HEK293 (cell line): ENCODE data around the gene CLCN3.

Experiments
- EGR2 ChIP-seq: fragments of 450-650 bp; formaldehyde crosslinking; IDR thresholded peaks from 2 replicates; pipeline ENCODE4 v1.5.1; 2016; ENCODE audit warnings: low read depth, missing biosample characterization, missing genetic modification characterization
- GLI2 ChIP-seq: fragments of 450-650 bp; formaldehyde crosslinking; IDR thresholded peaks from 2 replicates; pipeline ENCODE4; 2017; ENCODE audit warnings: missing biosample characterization, missing genetic modification characterization, low read depth, borderline replicate concordance
- GLIS1 ChIP-seq: fragments of 450-650 bp; formaldehyde crosslinking; IDR thresholded peaks from 2 replicates; pipeline ENCODE4 v1.5.1; 2016; ENCODE audit warnings: missing biosample characterization, missing genetic modification characterization
- HOXD13 ChIP-seq: sonication (generic); formaldehyde crosslinking; IDR thresholded peaks from 2 replicates; pipeline ENCODE4 v1.8.0; 2022; ENCODE audit warnings: missing genetic modification reagents, borderline replicate concordance
- KLF16 ChIP-seq: fragments of 450-650 bp; formaldehyde crosslinking; IDR thresholded peaks from 2 replicates; pipeline ENCODE4 v1.5.1; 2017; ENCODE audit warnings: missing biosample characterization, missing genetic modification characterization
- RBAK ChIP-seq: fragments of 450-650 bp; formaldehyde crosslinking; IDR thresholded peaks from 2 replicates; pipeline ENCODE4 v1.5.1; 2016; ENCODE audit warnings: missing biosample characterization, missing genetic modification characterization
- SP2 ChIP-seq: fragments of 450-650 bp; formaldehyde crosslinking; IDR thresholded peaks from 2 replicates; pipeline ENCODE4 v1.5.1; 2016; ENCODE audit warnings: missing biosample characterization, missing genetic modification characterization
- SP7 ChIP-seq: fragments of 450-650 bp; formaldehyde crosslinking; IDR thresholded peaks from 2 replicates; pipeline ENCODE4 v1.5.1; 2016; ENCODE audit warnings: missing biosample characterization, missing genetic modification characterization
- ZBTB48 ChIP-seq: fragments of 450-650 bp; formaldehyde crosslinking; IDR thresholded peaks from 2 replicates; pipeline ENCODE4 v1.5.1; 2016; ENCODE audit warnings: missing biosample characterization, missing genetic modification characterization
- ZBTB8A ChIP-seq: fragments of 450-650 bp; formaldehyde crosslinking; IDR thresholded peaks from 2 replicates; pipeline ENCODE4 v1.5.1; 2016; ENCODE audit warnings: missing biosample characterization, missing genetic modification characterization
- ZIC2 ChIP-seq: fragments of 450-650 bp; formaldehyde crosslinking; IDR thresholded peaks from 2 replicates; pipeline ENCODE4 v1.5.1; 2016; ENCODE audit warnings: missing biosample characterization, missing genetic modification characterization
- ZNF121 ChIP-seq: fragments of 450-650 bp; formaldehyde crosslinking; IDR thresholded peaks from 2 replicates; pipeline ENCODE4 v1.5.1; 2016; ENCODE audit warnings: missing biosample characterization, missing genetic modification characterization
- ZNF157 ChIP-seq: fragments of 450-650 bp; formaldehyde crosslinking; IDR thresholded peaks from 2 replicates; pipeline ENCODE4 v1.5.1; 2016; ENCODE audit warnings: missing biosample characterization, missing genetic modification characterization
- ZNF214 ChIP-seq: fragments of 450-650 bp; formaldehyde crosslinking; IDR thresholded peaks from 2 replicates; pipeline ENCODE4 v1.5.1; 2017; ENCODE audit warnings: missing biosample characterization, mild to moderate bottlenecking, missing genetic modification characterization, borderline replicate concordance
- ZNF221 ChIP-seq: fragments of 450-650 bp; formaldehyde crosslinking; IDR thresholded peaks from 2 replicates; pipeline ENCODE4 v1.5.1; 2017; ENCODE audit warnings: missing biosample characterization, missing genetic modification characterization, borderline replicate concordance
- ZNF266 ChIP-seq: fragments of 450-650 bp; formaldehyde crosslinking; IDR thresholded peaks from 2 replicates; pipeline ENCODE4 v1.5.1; 2016; ENCODE audit warnings: missing biosample characterization, missing genetic modification characterization, low read depth
- ZNF394 ChIP-seq: fragments of 450-650 bp; formaldehyde crosslinking; IDR thresholded peaks from 2 replicates; pipeline ENCODE4 v1.5.1; 2016; ENCODE audit warnings: missing biosample characterization, missing genetic modification characterization, mild to moderate bottlenecking, moderate library complexity, borderline replicate concordance
- ZNF426 ChIP-seq: fragments of 450-650 bp; formaldehyde crosslinking; IDR thresholded peaks from 2 replicates; pipeline ENCODE4 v1.5.1; 2017; ENCODE audit warnings: missing biosample characterization, missing genetic modification characterization, mild to moderate bottlenecking, inconsistent platforms, moderate library complexity
- ZNF548 ChIP-seq: fragments of 450-650 bp; formaldehyde crosslinking; IDR thresholded peaks from 2 replicates; pipeline ENCODE4 v1.5.1; 2016; ENCODE audit warnings: missing biosample characterization, missing genetic modification characterization
- ZNF558 ChIP-seq: fragments of 450-650 bp; formaldehyde crosslinking; IDR thresholded peaks from 2 replicates; pipeline ENCODE4 v1.5.1; 2016; ENCODE audit warnings: missing biosample characterization, missing genetic modification characterization
- ZNF707 ChIP-seq: fragments of 450-650 bp; formaldehyde crosslinking; IDR thresholded peaks from 2 replicates; pipeline ENCODE4 v1.5.1; 2016; ENCODE audit warnings: missing biosample characterization, missing genetic modification characterization
- TF ChIP-seq, protein P1 (sequence below): IDR thresholded peaks from 2 replicates; pipeline ENCODE4 v1.6.1; 2011; ENCODE audit warnings: mild to moderate bottlenecking, low read depth, low read length, borderline replicate concordance
- TF ChIP-seq, protein P2 (sequence below): fragments of 450-650 bp; formaldehyde crosslinking; IDR thresholded peaks from 2 replicates; pipeline ENCODE4 v1.5.1; 2016; ENCODE audit warnings: missing biosample characterization, missing genetic modification characterization
- TF ChIP-seq, protein P3 (sequence below): fragments of 450-650 bp; formaldehyde crosslinking; IDR thresholded peaks from 2 replicates; pipeline ENCODE4 v1.5.1; 2016; ENCODE audit warnings: missing biosample characterization, missing genetic modification characterization
- TF ChIP-seq, protein P4 (sequence below): fragments of 450-650 bp; formaldehyde crosslinking; IDR thresholded peaks from 2 replicates; pipeline ENCODE4 v1.5.1; 2016; ENCODE audit warnings: missing biosample characterization, missing genetic modification characterization
- TF ChIP-seq, protein P5 (sequence below): fragments of 450-650 bp; formaldehyde crosslinking; IDR thresholded peaks from 2 replicates; pipeline ENCODE4 v1.5.1; 2016; ENCODE audit warnings: missing biosample characterization, missing genetic modification characterization
- TF ChIP-seq, protein P6 (sequence below): fragments of 450-650 bp; IDR thresholded peaks from 2 replicates; pipeline ENCODE4 v1.5.1; 2018; ENCODE audit warnings: missing biosample characterization, mild to moderate bottlenecking, missing genetic modification characterization
- TF ChIP-seq, protein P7 (sequence below): fragments of 450-650 bp; formaldehyde crosslinking; IDR thresholded peaks from 2 replicates; pipeline ENCODE4 v1.5.1; 2016; ENCODE audit warnings: missing biosample characterization, missing genetic modification characterization

The CLCN3 gene

DNA sequence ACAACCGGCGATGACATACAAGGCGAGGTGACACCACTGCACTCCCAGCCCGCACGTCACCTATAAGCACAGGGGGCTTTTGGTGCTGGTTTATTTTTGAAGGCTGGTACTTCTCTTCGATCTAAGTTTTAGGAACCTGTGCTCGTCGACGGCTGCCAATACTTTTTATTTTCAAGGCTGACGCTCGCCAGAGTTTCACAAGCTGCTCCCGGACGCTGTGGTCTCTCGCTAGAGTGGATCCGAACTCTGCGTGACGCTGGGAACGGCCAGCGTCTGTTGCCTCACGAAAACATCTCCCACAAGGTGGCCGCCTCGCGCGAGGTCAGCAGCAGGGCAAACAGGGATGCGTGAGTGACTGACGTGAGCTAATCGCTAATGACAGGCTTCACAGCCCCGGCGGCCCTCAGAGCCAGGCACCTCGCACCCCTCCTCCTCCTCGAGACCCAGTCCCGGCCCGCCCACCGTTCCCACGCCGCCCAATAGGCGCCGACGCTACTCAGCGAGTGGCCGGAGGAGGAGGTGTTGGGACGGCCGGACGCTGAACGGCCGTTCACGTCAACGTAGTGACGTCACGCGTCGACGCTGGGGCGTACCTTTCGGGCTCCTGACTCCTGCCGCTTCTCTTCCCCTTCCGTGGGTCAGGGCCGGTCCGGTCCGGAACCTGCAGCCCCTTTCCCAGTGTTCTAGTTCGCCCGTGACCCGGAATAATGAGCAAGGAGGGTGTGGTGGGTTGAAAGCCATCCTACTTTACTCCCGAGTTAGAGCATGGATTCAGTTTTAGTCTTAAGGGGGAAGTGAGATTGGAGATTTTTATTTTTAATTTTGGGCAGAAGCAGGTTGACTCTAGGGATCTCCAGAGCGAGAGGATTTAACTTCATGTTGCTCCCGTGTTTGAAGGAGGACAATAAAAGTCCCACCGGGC lies at the start of gene CLCN3 (continued):
- TF ChIP-seq, protein P1, sequence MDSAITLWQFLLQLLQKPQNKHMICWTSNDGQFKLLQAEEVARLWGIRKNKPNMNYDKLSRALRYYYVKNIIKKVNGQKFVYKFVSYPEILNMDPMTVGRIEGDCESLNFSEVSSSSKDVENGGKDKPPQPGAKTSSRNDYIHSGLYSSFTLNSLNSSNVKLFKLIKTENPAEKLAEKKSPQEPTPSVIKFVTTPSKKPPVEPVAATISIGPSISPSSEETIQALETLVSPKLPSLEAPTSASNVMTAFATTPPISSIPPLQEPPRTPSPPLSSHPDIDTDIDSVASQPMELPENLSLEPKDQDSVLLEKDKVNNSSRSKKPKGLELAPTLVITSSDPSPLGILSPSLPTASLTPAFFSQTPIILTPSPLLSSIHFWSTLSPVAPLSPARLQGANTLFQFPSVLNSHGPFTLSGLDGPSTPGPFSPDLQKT = no peak
- no peak for TF ChIP-seq ZNF707 (tag by site-specific recombination)
- TF ChIP-seq RBAK = no peak
- peak; percentile 50 for TF ChIP-seq GLIS1 (tag by site-specific recombination)
- TF ChIP-seq EGR2 (tag by site-specific recombination) = peak; percentile 89
- no peak for TF ChIP-seq ZNF121 (tag by site-specific recombination)
- TF ChIP-seq, protein P2, sequence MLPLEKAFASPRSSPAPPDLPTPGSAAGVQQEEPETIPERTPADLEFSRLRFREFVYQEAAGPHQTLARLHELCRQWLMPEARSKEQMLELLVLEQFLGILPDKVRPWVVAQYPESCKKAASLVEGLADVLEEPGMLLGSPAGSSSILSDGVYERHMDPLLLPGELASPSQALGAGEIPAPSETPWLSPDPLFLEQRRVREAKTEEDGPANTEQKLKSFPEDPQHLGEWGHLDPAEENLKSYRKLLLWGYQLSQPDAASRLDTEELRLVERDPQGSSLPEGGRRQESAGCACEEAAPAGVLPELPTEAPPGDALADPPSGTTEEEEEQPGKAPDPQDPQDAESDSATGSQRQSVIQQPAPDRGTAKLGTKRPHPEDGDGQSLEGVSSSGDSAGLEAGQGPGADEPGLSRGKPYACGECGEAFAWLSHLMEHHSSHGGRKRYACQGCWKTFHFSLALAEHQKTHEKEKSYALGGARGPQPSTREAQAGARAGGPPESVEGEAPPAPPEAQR (tag by site-specific recombination) = no peak
- TF ChIP-seq HOXD13 (CRISPR knock-in tag) = no peak
- no peak for TF ChIP-seq KLF16 (tag by site-specific recombination)
- TF ChIP-seq ZNF426 (tag by site-specific recombination) = no peak
- no peak for TF ChIP-seq ZNF221 (tag by site-specific recombination)
- TF ChIP-seq ZNF558 = no peak
- TF ChIP-seq, protein P3, sequence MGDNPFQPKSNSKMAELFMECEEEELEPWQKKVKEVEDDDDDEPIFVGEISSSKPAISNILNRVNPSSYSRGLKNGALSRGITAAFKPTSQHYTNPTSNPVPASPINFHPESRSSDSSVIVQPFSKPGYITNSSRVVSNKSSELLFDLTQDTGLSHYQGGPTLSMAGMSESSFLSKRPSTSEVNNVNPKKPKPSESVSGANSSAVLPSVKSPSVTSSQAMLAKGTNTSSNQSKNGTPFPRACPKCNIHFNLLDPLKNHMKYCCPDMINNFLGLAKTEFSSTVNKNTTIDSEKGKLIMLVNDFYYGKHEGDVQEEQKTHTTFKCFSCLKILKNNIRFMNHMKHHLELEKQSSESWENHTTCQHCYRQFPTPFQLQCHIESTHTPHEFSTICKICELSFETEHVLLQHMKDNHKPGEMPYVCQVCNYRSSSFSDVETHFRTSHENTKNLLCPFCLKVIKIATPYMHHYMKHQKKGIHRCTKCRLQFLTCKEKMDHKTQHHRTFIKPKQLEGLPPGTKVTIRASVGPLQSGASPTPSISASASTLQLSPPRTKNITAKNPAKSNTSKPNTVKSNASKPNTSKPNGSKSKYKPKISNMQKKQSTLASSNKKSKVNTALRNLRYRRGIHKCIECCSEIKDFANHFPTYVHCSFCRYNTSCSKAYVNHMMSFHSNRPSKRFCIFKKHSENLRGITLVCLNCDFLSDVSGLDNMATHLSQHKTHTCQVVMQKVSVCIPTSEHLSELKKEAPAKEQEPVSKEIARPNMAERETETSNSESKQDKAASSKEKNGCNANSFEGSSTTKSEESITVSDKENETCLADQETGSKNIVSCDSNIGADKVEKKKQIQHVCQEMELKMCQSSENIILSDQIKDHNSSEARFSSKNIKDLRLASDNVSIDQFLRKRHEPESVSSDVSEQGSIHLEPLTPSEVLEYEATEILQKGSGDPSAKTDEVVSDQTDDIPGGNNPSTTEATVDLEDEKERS (tag by site-specific recombination) = no peak
- TF ChIP-seq, protein P4, sequence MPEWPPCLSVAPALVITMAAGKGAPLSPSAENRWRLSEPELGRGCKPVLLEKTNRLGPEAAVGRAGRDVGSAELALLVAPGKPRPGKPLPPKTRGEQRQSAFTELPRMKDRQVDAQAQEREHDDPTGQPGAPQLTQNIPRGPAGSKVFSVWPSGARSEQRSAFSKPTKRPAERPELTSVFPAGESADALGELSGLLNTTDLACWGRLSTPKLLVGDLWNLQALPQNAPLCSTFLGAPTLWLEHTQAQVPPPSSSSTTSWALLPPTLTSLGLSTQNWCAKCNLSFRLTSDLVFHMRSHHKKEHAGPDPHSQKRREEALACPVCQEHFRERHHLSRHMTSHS (tag by site-specific recombination) = no peak
- no peak for TF ChIP-seq ZNF548
- no peak for TF ChIP-seq ZBTB48 (tag by site-specific recombination)
- TF ChIP-seq ZNF266 (tag by site-specific recombination) = no peak
- TF ChIP-seq GLI2 (tag by site-specific recombination) = no peak
- TF ChIP-seq, protein P5, sequence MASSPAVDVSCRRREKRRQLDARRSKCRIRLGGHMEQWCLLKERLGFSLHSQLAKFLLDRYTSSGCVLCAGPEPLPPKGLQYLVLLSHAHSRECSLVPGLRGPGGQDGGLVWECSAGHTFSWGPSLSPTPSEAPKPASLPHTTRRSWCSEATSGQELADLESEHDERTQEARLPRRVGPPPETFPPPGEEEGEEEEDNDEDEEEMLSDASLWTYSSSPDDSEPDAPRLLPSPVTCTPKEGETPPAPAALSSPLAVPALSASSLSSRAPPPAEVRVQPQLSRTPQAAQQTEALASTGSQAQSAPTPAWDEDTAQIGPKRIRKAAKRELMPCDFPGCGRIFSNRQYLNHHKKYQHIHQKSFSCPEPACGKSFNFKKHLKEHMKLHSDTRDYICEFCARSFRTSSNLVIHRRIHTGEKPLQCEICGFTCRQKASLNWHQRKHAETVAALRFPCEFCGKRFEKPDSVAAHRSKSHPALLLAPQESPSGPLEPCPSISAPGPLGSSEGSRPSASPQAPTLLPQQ (tag by site-specific recombination) = 0 out of 2 replicates have a peak, but pooled peaks have one; percentile 55
- TF ChIP-seq ZNF214 = no peak
- TF ChIP-seq, protein P6, sequence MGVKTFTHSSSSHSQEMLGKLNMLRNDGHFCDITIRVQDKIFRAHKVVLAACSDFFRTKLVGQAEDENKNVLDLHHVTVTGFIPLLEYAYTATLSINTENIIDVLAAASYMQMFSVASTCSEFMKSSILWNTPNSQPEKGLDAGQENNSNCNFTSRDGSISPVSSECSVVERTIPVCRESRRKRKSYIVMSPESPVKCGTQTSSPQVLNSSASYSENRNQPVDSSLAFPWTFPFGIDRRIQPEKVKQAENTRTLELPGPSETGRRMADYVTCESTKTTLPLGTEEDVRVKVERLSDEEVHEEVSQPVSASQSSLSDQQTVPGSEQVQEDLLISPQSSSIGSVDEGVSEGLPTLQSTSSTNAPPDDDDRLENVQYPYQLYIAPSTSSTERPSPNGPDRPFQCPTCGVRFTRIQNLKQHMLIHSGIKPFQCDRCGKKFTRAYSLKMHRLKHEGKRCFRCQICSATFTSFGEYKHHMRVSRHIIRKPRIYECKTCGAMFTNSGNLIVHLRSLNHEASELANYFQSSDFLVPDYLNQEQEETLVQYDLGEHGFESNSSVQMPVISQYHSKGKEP (tag by site-specific recombination) = 0 out of 2 replicates have a peak, but pooled peaks have one; percentile 18
- TF ChIP-seq SP7 (tag by site-specific recombination) = peak; percentile 94
- peak; percentile 98 for TF ChIP-seq SP2 (tag by site-specific recombination)
- TF ChIP-seq ZIC2 (tag by site-specific recombination) = peak; percentile 35
- no peak for TF ChIP-seq ZNF157 (tag by site-specific recombination)
- peak; percentile 71 for TF ChIP-seq ZBTB8A (tag by site-specific recombination)
- TF ChIP-seq, protein P7, sequence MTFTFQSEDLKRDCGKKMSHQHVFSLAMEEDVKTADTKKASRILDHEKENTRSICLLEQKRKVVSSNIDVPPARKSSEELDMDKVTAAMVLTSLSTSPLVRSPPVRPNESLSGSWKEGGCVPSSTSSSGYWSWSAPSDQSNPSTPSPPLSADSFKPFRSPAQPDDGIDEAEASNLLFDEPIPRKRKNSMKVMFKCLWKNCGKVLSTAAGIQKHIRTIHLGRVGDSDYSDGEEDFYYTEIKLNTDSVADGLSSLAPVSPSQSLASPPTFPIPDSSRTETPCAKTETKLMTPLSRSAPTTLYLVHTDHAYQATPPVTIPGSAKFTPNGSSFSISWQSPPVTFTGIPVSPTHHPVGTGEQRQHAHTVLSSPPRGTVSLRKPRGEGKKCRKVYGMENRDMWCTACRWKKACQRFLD (tag by site-specific recombination) = no peak
- peak; percentile 73; the same call in 1 of the 2 replicates for TF ChIP-seq ZNF394 (tag by site-specific recombination)
